Activated CD8-positive, alpha-beta memory T cell treated with anti-CD3 and anti-CD28 coated beads, Interleukin-2, amount 50 U/mL, for 24 hours (primary cell): Measurements from ENCODE around the gene KAZALD1.
A peak's percentile ranks its signal among the peaks of the same experiment; 100 is the strongest.
"Not testable (repeated sequence)": the region's sequence is repeated elsewhere in the genome, so short reads cannot be mapped to it uniquely, and the experiment has no call there.

Experiments
- DNase-seq: peaks from one replicate; pipeline ENCODE4 v3.0.0-alpha.2; 2020; ENCODE audit errors: extremely low read depth

KAZALD1 gene

GRCh38 chr10:101030496-101031127 lies 31.2 kb upstream of the KAZALD1 start:
- DNase-seq = no peak

GRCh38 chr10:101031128-101031795 lies 30.5 kb upstream of the KAZALD1 start, which contains the start of the genes PDZD7 and SFXN3:
PDZD7 (minus strand) TSS chr10:101031129; CDS start chr10:101030219, 910 bp downstream.
SFXN3 (plus strand) TSS chr10:101031234; CDS start chr10:101034695, 3,461 bp downstream.
- peak; percentile 87 for DNase-seq

DNA sequence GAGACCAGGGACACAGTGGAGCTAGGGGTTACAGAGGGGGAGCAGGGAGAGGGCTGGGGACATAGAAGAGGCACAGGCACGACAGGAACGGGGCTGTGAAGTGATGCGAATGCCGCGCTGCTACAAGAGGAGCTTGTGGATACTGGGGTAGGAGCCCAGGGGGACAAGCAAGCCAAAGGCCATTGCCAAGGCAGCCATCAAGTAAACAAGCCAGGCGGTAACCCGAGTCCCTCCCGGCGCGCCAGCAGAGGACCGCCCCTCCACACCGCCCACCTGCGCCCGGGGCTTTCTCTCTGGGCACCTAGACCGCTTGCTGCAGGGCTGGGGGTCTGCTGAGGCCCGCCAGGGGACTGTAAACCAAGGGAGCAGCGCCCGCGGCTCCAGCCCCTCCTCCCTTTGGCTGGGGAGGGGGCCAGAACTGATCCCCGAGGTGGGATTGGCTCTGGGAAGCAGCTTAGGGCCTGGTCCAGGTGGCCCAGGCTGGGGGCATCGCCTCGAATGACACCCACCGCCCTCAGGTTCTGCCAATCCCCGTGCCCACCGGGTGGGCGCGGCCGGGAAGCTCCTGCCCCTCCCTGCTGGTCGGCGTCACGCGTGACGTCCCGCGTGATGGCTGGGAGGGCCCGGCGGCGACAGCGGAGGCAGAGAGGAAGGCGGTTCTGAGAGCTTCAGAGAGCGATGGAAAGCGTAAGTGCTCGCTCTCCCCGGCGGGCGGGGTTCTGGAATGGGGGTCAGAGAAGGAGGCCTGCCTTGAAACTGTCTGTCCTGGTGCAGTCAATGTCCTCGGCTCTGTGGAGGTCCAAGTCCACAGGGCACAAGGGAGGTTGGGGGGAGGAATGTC lies 29.8 kb upstream of the KAZALD1 start:
- peak; percentile 42 for DNase-seq

DNA sequence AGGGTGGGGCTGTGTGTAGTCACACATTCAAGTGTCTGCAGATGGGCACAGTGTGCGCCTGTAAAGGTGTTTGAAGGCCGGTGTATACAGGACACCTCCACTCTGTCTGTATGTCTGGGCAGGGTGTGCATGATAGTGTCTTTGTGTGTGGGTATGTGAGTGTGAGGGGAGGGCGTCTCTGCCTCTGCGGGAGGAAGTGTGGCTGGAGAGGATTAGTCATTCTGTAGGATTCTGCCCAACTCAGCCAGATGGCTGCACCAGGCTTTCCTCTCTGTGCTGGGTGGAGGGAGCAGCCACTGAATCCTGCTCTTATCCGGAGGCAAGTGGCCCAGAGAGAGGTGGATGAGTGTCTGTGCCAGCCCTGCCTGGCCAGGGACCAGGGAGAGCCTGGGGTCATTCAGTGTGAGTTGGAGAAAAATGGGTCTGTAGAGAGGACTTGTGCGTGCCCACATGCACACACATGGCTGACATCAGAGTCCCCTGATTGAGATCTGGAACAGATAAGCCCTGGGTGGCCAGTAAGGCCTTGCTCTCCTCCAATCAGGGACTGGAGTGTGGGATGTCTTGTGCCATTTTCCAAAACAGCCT lies 29.1 kb upstream of the KAZALD1 start:
- peak; percentile 29 for DNase-seq

GRCh38 chr10:101033276-101033675 lies 28.5 kb upstream of the KAZALD1 start:
- no peak for DNase-seq

GRCh38 chr10:101034404-101034803 lies 27.4 kb upstream of the KAZALD1 start:
- not testable (repeated sequence) for DNase-seq

- DNase-seq = no peak
Observed at GRCh38 chr10:101035314-101035713, 26.5 kb upstream of the KAZALD1 start.

- DNase-seq = no peak
Observed at GRCh38 chr10:101035916-101036702, 25.7 kb upstream of the KAZALD1 start.

DNA sequence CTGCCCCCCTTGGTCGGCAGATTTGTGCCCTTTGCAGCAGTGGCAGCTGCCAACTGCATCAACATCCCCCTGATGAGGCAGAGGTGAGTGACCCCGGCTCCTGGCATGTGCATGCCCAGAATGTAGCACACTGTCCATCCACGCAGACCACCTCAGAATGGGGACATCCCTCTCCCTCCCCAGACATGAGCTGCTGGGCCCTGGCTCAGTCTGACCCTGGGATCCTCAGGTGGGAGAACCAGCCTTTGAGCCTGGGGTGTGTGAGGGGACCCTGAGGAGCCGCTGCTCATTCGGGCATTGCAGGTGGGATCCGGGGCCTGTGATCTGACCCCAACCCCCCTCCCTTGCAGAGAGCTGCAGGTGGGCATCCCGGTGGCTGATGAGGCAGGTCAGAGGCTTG lies 25.1 kb upstream of the KAZALD1 start:
- no peak for DNase-seq

DNA sequence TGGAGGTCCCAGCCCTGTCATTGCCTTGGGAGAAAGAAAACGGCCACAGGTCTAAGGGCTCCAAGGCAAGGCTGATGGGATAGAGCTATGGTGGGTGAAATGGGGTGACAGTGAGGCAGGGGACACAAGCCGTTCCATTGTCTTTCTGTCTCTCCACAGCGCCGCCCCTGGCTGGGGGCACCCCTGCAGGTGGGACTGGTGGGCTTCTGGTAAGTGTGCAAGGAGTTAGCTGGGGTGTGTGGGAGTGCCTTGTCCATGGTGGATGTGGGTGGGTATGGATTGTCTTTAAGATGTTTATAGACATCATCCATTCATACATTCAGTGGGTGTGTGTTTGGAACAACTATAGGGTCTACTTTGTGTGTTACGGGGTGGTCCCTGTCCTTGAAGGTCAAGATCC lies 23.3 kb upstream of the KAZALD1 start:
- DNase-seq = no peak

- no peak for DNase-seq
Observed at GRCh38 chr10:101040061-101040460, 21.7 kb upstream of the KAZALD1 start.

- no peak for DNase-seq
Observed at GRCh38 chr10:101040851-101041250, 20.9 kb upstream of the KAZALD1 start.

GRCh38 chr10:101041252-101041761 lies 20.5 kb upstream of the KAZALD1 start:
- DNase-seq = no peak

- no peak for DNase-seq
Observed at GRCh38 chr10:101042118-101042517, 19.7 kb upstream of the KAZALD1 start.

GRCh38 chr10:101042667-101043362 lies 19.0 kb upstream of the KAZALD1 start:
- DNase-seq = peak; percentile 81

GRCh38 chr10:101043363-101043707 lies 18.5 kb upstream of the KAZALD1 start:
- no peak for DNase-seq

- DNase-seq = no peak
Observed at GRCh38 chr10:101044117-101044516, 17.7 kb upstream of the KAZALD1 start.

DNA sequence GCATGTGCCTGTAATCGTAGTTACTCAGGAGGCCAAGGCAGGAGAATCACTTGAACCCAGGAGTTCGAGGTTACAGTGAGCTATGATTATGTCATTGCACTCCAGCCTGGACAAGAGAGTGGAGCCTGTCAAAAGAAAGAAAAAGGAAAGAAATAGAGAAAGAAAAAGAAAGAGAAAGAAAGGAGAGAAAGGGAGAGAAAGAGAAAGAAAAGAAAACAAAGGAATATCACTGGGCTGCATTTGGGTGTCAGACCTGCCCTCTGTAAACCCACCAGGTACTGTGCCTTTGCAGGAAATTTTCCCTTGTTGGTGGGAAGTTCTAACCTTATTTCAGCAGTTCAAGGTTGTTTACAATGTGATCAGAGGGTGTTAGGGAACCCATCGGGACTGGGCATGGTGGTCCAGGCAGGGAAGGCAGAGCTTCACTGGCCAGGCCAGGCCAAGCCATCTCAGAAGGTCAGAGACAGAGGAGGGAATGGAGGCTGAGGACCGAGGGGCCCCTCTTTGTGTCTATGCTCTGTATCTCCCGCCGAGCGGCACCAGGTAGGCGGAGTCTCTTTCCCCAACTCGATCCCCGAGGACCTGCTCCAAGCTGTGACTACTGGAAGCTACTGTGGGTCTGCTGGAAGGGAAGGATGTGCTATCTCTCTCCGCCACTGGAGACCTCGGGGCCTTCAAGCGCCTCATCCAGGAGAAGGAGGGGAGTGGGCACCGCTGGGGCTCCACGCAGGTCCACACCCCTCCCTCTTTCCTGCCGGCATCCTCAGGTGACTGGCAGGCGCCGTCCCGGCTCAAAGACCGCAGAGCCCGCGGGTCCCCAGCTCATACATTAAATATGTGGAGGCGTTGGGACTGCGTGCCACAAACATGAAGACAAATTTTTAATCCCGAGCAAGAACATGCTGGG lies 15.2 kb upstream of the KAZALD1 start:
- DNase-seq = no peak

GRCh38 chr10:101047268-101047667 lies 14.5 kb upstream of the KAZALD1 start:
- no peak for DNase-seq
